ENCODE results near the gene AXL. TPM values are rescaled to one million over a fixed set of nuclear protein-coding genes. Genes with fewer than 3 reads are reported as not detected.

Gene AXL
- total RNA-seq, 1 experiment from 2014 or later = 128 TPM

DNA sequence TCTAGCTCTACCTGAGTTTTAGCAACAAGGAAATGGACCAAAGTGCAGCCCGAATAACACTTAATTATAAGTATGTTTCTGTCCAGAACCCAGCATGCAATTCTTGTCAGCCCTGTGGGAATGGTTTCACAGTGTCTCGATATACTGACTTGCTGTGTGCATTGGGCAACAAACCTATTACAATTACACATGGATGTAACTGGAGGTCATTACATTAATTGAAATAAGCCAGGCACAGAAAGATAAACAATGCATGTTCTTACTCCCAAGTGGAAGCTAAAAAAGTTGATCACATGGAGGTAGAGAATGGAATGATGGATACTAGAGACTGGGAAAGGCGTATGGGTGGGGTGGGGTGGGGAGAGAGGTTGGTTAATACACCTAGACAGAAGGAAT lies 31.1 kb upstream of the AXL start:
- H3K27ac ChIP-seq (ENCODE audit: low read length) = no peak overlapping the region
- no peaks in the 10 kb centered on the region; the same call in 1 of the 2 replicates for H3K36me3 ChIP-seq (ENCODE audit: control insufficient read depth, insufficient read depth, low read length)
- no peak for ATAC-seq
- no TSS peak for BruUV-seq (replicated peaks)
- intact Hi-C loops (cut with micrococcal nuclease; ENCODE audit: unreplicated experiment) (no loop called here), in situ Hi-C loops (cut with HindIII; ENCODE audit: low pct_unique_long_range_greater_than_20kb, low sequenced_read_pairs) (no loop called here)
- no peak overlapping the region for H3K4me3 ChIP-seq (ENCODE audit: low read depth in 2 of 2, low read length in 2 of 2)
- H3K4me1 ChIP-seq (ENCODE audit: control insufficient read depth, insufficient read depth, low read length) = no peaks in the 10 kb centered on the region; the same call in none of the 2 replicates
- POLR2A ChIA-PET = no interaction called here
- TF ChIP-seq, protein P1, sequence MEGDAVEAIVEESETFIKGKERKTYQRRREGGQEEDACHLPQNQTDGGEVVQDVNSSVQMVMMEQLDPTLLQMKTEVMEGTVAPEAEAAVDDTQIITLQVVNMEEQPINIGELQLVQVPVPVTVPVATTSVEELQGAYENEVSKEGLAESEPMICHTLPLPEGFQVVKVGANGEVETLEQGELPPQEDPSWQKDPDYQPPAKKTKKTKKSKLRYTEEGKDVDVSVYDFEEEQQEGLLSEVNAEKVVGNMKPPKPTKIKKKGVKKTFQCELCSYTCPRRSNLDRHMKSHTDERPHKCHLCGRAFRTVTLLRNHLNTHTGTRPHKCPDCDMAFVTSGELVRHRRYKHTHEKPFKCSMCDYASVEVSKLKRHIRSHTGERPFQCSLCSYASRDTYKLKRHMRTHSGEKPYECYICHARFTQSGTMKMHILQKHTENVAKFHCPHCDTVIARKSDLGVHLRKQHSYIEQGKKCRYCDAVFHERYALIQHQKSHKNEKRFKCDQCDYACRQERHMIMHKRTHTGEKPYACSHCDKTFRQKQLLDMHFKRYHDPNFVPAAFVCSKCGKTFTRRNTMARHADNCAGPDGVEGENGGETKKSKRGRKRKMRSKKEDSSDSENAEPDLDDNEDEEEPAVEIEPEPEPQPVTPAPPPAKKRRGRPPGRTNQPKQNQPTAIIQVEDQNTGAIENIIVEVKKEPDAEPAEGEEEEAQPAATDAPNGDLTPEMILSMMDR (IDR thresholded peaks at IDR 0.05) = no peak
- no peak for TF ChIP-seq POLR2AphosphoS5 (IDR thresholded peaks at IDR 0.05; ENCODE audit: low read depth, low read length)
- TF ChIP-seq TCF7L2 (IDR thresholded peaks at IDR 0.05; ENCODE audit: low read depth, low read length) = no peak
- TF ChIP-seq SIN3A (IDR thresholded peaks at IDR 0.05; ENCODE audit: borderline replicate concordance, insufficient read depth, low read depth, low read length) = no peak
- TF ChIP-seq, protein P2, sequence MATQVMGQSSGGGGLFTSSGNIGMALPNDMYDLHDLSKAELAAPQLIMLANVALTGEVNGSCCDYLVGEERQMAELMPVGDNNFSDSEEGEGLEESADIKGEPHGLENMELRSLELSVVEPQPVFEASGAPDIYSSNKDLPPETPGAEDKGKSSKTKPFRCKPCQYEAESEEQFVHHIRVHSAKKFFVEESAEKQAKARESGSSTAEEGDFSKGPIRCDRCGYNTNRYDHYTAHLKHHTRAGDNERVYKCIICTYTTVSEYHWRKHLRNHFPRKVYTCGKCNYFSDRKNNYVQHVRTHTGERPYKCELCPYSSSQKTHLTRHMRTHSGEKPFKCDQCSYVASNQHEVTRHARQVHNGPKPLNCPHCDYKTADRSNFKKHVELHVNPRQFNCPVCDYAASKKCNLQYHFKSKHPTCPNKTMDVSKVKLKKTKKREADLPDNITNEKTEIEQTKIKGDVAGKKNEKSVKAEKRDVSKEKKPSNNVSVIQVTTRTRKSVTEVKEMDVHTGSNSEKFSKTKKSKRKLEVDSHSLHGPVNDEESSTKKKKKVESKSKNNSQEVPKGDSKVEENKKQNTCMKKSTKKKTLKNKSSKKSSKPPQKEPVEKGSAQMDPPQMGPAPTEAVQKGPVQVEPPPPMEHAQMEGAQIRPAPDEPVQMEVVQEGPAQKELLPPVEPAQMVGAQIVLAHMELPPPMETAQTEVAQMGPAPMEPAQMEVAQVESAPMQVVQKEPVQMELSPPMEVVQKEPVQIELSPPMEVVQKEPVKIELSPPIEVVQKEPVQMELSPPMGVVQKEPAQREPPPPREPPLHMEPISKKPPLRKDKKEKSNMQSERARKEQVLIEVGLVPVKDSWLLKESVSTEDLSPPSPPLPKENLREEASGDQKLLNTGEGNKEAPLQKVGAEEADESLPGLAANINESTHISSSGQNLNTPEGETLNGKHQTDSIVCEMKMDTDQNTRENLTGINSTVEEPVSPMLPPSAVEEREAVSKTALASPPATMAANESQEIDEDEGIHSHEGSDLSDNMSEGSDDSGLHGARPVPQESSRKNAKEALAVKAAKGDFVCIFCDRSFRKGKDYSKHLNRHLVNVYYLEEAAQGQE (IDR thresholded peaks at IDR 0.05; ENCODE audit: insufficient read depth in 1 of 2, low read depth in 2 of 2, low read length in 1 of 2) = no peak
- no peak for DNase-seq (ENCODE audit: low read depth, low spot score)
- no peaks in the 10 kb centered on the region for H3K27me3 ChIP-seq (ENCODE audit: control insufficient read depth, insufficient read depth, low read length)
- CTCF ChIA-PET = no interaction called here
- no peaks in the 10 kb centered on the region for H3K9me3 ChIP-seq (ENCODE audit: control insufficient read depth, insufficient read depth, low read depth, low read length)

DNA sequence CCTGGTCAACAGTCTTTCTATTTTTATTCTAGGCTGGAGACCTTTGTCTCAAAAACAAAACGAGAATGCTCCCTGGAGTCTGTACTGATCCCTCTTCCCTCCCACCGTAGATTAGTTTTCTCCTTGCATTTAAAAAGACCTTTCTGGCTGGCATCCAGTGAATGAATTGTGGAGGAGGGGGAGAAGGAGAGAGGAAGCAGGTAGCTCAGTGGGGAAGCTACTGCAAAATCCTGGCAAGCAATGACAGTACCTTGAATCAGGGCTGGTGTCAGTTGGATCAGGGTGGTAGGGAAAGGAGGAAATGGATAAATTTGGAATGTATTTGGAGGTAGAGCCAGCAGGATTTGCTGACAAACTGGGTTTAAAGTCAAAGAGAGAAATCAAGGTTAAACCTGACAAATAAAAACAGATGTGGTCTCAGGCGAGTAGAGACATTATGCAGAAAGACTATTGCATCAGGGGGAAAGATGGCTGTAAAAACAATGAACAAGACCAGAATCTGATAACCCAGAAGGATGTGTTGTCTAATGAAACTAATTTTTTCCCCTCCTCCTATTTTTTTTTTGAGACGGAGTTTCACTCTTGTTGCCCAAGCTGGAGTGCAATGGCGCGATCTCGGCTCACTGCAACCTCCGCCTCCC lies 29.5 kb upstream of the AXL start:
- intact Hi-C loops (cut with micrococcal nuclease; ENCODE audit: unreplicated experiment) (no loop called here), in situ Hi-C loops (cut with HindIII; ENCODE audit: low pct_unique_long_range_greater_than_20kb, low sequenced_read_pairs) (no loop called here)
- no peak overlapping the region for H3K4me3 ChIP-seq (ENCODE audit: low read depth in 2 of 2, low read length in 2 of 2)
- H3K27ac ChIP-seq (ENCODE audit: low read length) = no peak overlapping the region
- ChIA-PET POLR2A (interaction anchor here (0.6 kb wide), 1 partner anchor 176 kb away, joined by 3 read pairs; no protein-coding TSS in a partner anchor), CTCF (interaction anchor here (0.6 kb wide), 1 partner anchor 29 kb away, joined by 3 read pairs; the partner anchor contains the start of gene AXL)
- H3K4me1 ChIP-seq (ENCODE audit: control insufficient read depth, insufficient read depth, low read length) = no peaks in the 10 kb centered on the region; the same call in none of the 2 replicates
- no TSS peak for BruUV-seq (replicated peaks)
- H3K9me3 ChIP-seq (ENCODE audit: control insufficient read depth, insufficient read depth, low read depth, low read length) = no peaks in the 10 kb centered on the region
- no peak for TF ChIP-seq POLR2AphosphoS5 (IDR thresholded peaks at IDR 0.05; ENCODE audit: low read depth, low read length)
- H3K27me3 ChIP-seq (ENCODE audit: control insufficient read depth, insufficient read depth, low read length) = no peaks in the 10 kb centered on the region
- H3K36me3 ChIP-seq (ENCODE audit: control insufficient read depth, insufficient read depth, low read length) = no peaks in the 10 kb centered on the region; the same call in 1 of the 2 replicates
- no peak for ATAC-seq
- DNase-seq (ENCODE audit: low read depth, low spot score) = no peak

All from Panc1 (cell line).